Mesodermal cell (in vitro differentiated cells): Measurements from ENCODE around the gene OSBPL5.
"Not testable (repeated sequence)": the region's sequence is repeated elsewhere in the genome, so short reads cannot be mapped to it uniquely, and the experiment has no call there.

Experiments
- H3K27ac ChIP-seq: 2 replicates; pipeline ENCODE4 v1.7.0; 2013; ENCODE audit warnings: mild to moderate bottlenecking, low read depth, low read length, moderate library complexity; ENCODE audit not compliant: severe bottlenecking
- H3K36me3 ChIP-seq: 2 replicates; pipeline ENCODE4 v1.7.1; 2013; ENCODE audit warnings: mild to moderate bottlenecking, low read length, moderate library complexity; ENCODE audit not compliant: control insufficient read depth, insufficient read depth
- H3K4me1 ChIP-seq: one replicate; pipeline ENCODE4 v1.7.1; 2013; ENCODE audit warnings: mild to moderate bottlenecking, low read length; ENCODE audit not compliant: insufficient read depth, control insufficient read depth, poor library complexity, severe bottlenecking
- H3K4me3 ChIP-seq: 2 replicates; pipeline ENCODE4 v1.7.0; 2013; ENCODE audit warnings: low read length, control low read depth, mild to moderate bottlenecking; ENCODE audit not compliant: insufficient read depth, poor library complexity, severe bottlenecking; ENCODE audit errors: extremely low read depth
- H3K9me3 ChIP-seq: 2 replicates; pipeline ENCODE4 v1.7.1; 2013; ENCODE audit warnings: mild to moderate bottlenecking, low read length, moderate library complexity; ENCODE audit not compliant: control insufficient read depth
- WGBS, 2 experiments: methylation state at CpG; one replicate each; pipeline ENCODE4 v1.1.5; 2013; ENCODE audit warnings: missing lambda C conversion rate in 2 of 2; ENCODE audit not compliant: insufficient coverage in 2 of 2; 5-methylcytosine and 5-hydroxymethylcytosine counted together

Gene OSBPL5

DNA sequence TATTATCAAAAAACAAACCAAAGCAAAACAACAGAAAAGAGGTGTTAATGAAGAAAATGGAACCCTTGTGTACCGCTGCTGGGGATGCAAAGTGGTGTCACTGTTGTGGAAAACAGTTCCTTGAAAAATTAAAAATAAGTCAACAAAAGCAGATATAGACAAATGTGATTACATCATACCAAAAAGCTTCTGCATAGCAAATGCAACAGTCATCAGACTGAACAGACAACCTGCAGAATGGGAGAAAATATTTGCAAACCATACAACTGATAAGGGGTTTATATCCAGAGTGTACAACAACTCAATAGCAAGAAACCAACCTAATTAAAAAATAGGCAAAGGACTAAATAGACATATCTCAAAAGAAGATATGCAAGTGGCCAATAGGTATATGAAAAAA, 85.0 kb downstream of the OSBPL5 start:
- H3K9me3 ChIP-seq: no peaks in the 10 kb centered on the region
- H3K4me3 ChIP-seq: no peak overlapping the region
- no CpG with 5 or more reads among the region's 1 CpG for WGBS, 2 experiments
- no peak overlapping the region for H3K27ac ChIP-seq
- no peaks in the 10 kb centered on the region for H3K4me1 ChIP-seq
- no peaks in the 10 kb centered on the region for H3K36me3 ChIP-seq

DNA sequence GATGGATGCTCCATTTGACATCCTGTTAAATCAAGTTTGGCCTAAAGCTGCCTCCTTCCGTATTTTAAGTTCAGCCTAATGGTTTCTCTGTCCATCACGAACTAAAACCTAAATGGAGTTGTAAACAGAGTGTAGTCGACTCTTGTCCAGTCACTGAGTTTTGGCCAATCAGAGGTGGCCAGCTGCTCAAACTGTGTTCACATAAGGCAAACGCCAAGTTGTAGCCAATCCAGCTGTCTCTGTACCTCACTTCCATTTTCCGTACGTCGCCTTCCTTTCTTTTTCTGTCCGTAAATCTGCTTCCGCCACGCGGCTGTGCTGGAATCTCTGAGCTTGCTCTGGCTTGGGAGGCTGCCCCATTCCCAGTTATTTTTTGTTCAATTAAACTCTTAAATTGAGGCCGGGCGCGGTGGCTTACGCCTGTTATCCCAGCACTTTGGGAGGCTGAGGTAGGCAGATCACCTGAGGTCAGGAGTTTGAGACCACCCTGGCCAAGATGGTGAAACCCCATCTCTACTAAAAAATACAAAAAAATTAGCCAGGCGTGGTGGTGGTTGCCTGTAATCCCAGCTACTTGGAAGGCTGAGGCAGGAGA, 87.2 kb downstream of the OSBPL5 start:
- no peaks in the 10 kb centered on the region for H3K9me3 ChIP-seq
- no peak overlapping the region for H3K27ac ChIP-seq
- H3K4me3 ChIP-seq: no peak overlapping the region
- no peaks in the 10 kb centered on the region for H3K36me3 ChIP-seq
- no peaks in the 10 kb centered on the region for H3K4me1 ChIP-seq
- WGBS, 2 experiments: 84 to 88% methylated on average over 12 to 16 of the region's 16 CpGs

DNA sequence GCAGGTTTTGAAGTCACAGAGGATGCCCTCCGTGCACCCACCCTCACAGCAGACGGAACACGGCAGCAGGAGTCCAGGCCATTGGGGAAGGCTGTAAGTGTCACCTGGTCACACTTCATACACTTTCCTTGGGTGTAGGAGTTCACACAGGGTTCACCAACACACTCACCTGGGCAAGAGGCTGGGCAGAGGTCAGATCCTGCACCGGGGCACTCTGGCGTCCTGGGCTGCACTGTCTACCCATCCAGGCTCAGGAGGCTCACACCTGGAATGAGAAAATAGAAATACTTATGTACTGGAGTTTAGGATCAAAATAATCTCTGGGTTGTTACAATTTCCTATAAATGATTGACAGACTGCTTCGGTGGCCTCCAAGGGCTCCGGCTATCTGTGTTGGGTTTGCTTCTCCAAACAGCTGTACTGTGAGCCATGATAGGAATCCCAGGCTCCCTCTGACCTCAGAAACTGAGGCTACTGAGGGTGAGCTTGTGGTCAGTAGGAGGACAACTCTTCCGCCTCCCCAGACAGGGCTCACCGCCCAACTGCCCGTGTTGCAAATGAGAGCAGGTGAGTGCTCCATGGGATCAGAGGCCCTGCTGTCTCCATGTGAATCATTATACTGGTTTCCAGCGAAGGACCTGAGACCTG, 87.8 kb downstream of the OSBPL5 start:
- no peaks in the 10 kb centered on the region for H3K9me3 ChIP-seq
- no peak overlapping the region for H3K4me3 ChIP-seq
- H3K4me1 ChIP-seq: no peaks in the 10 kb centered on the region
- 81 to 89% methylated on average over 9 to 11 of the region's 11 CpGs for WGBS, 2 experiments
- no peak overlapping the region for H3K27ac ChIP-seq
- H3K36me3 ChIP-seq: no peaks in the 10 kb centered on the region

DNA sequence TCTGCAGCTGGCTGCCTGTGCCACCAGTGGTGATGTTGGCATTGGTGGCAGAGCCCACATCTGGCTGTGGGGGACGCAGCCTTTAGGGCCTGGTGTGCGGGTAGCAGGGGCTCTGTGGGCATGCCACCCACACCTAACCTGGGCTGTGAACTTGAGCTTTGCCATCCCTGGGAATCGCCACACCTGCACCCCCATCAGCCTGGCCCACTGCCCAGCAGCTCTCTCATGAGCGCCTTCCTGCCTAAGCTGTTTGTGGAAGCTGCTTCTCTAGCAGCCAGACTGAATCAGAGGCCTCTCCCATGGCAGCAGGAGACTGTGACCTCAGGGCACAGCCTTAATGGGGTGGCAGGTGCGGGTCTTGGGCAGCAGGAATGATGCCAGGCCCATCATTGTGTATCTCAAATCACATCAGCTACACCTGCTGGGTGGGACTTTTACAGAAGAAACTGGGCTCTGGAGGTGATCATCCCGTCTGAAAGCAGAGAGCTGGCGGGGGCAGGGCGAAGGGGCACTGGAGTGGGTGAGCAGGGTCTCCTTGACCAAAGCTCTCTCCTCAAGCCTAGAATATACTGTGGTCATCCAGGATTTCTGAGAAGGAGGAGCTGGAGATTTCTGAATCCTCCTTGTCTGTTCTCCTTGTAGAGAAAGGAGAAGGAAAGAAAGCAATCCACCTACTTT, 90.1 kb downstream of the OSBPL5 start:
- no peaks in the 10 kb centered on the region for H3K36me3 ChIP-seq
- 68 to 79% methylated on average over 4 to 7 of the region's 8 CpGs for WGBS, 2 experiments
- no peak overlapping the region for H3K27ac ChIP-seq
- H3K4me3 ChIP-seq: no peak overlapping the region
- no peaks in the 10 kb centered on the region for H3K9me3 ChIP-seq
- H3K4me1 ChIP-seq: no peaks in the 10 kb centered on the region

DNA sequence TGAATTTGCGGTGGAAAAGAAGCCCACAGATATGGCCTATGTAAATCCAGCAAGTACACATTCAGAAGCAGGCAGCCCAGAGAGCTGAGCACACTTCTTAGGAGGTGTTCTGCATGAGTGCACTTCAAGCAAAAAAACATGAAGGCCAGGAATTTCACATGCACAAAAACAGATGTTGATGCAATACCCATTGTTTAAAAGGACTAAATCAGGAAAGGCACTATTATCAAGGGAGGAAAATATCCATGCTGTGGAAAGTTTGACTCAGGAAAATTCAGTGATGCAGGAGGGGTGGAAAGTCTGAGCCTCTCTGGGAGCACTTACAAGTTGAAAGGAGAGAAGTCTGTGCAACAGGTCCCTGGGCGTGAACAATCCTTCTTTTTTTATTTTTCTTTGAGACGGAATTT, 92.1 kb downstream of the OSBPL5 start:
- 92 to 93% methylated on average over 3 of the region's 3 CpGs for WGBS, 2 experiments
- H3K4me3 ChIP-seq: no peak overlapping the region
- no peaks in the 10 kb centered on the region for H3K4me1 ChIP-seq
- no peaks in the 10 kb centered on the region for H3K36me3 ChIP-seq
- peak overlapping the region; percentile 57 for H3K27ac ChIP-seq
- no peaks in the 10 kb centered on the region for H3K9me3 ChIP-seq

DNA sequence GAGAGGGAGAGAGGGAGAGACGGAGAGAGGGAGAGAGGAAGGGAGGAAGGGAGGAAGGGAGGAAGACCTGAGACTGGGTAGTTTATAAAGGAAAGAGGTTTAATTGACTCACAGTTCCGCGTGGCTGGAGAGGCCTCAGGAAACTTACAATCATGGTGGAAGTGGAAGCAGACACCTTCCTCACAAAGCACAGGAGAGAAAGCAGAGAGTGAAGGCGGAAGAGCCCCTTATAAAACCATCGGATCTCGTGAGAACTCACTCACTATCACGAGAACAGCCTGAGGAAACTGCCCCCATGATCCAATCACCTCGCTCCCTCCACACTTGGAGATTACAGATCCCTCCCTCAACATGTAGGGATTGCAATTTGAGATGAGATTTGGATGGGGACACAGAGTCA, 95.7 kb downstream of the OSBPL5 start:
- peaks cover 10% of the 10 kb centered on the region for H3K9me3 ChIP-seq
- H3K4me1 ChIP-seq: no peaks in the 10 kb centered on the region
- 90% methylated on average over 4 of the region's 8 CpGs; no CpG with 5 or more reads in 1 of the 2 experiments for WGBS, 2 experiments
- H3K4me3 ChIP-seq: no peak overlapping the region
- no peaks in the 10 kb centered on the region for H3K36me3 ChIP-seq
- no peak overlapping the region for H3K27ac ChIP-seq

DNA sequence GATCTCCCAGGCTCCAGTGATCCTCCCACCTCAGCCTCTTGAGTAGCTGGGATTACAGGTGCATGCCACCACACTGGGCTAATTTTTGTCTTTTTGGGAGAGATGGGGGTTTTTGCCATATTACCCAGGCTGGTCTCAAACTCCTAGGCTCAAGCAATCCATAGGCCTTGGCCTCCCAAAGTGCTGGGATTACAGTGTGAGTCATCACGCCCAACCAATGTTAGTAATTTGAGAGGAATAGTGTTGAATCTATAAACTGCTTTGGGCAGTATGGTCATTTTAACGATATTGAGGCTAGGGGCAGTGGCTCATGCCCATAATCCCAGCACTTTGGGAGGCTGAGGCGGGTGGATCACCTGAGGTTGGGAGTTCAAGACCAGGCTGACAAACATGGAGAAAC, 98.8 kb downstream of the OSBPL5 start:
- not testable (repeated sequence) for H3K36me3 ChIP-seq, H3K4me1 ChIP-seq, H3K27ac ChIP-seq, H3K4me3 ChIP-seq
- peaks cover 10% of the 10 kb centered on the region for H3K9me3 ChIP-seq
- WGBS, 2 experiments: 90 to 100% methylated on average over 2 to 3 of the region's 3 CpGs

DNA sequence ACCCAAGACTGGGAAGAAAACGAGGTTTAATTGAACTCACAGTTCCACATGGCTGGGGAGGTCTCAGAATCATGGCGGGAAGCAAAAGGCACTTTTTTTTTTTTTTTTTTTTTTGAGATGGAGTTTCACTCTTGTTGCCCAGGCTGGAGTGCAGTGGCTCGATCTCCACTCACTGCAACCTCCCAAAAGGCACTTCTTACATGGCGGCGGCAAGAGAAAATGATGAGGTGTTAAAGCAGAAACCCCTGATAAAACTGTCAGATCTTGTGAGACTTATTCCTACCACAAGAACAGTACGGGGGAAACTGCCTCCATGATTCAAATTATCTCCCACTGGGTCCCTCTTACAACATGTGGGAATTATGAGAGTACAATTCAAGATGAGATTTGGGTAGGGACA, 100.4 kb downstream of the OSBPL5 start:
- H3K27ac ChIP-seq, H3K4me3 ChIP-seq, H3K4me1 ChIP-seq, H3K36me3 ChIP-seq: not testable (repeated sequence)
- WGBS, 2 experiments: 100% methylated on average over 4 of the region's 6 CpGs; no CpG with 5 or more reads in 1 of the 2 experiments
- peaks cover 10% of the 10 kb centered on the region for H3K9me3 ChIP-seq

DNA sequence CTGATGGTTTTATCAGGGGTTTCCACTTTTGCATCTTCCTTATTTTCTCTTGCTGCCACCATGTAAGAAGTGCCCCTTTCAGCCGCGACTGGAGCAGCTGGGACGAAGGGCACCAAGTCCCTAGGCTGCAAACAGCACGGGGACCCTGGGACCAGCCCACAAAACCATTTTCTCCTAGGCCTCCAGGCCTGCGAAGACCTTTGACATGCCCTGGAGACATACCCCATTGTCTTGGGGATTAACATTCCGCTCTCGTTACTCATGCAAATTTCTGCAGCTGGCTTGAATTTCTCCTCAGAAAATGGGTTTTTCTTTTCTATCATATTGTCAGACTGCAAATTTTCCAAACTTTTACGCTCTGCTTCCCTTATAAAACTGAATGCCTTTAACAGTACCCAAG, 101.2 kb downstream of the OSBPL5 start:
- not testable (repeated sequence) for H3K4me1 ChIP-seq, H3K36me3 ChIP-seq, H3K4me3 ChIP-seq
- 48 to 57% methylated on average over 6 to 8 of the region's 8 CpGs for WGBS, 2 experiments
- peaks cover 10% of the 10 kb centered on the region for H3K9me3 ChIP-seq
- H3K27ac ChIP-seq: peak overlapping the region; percentile 57

DNA sequence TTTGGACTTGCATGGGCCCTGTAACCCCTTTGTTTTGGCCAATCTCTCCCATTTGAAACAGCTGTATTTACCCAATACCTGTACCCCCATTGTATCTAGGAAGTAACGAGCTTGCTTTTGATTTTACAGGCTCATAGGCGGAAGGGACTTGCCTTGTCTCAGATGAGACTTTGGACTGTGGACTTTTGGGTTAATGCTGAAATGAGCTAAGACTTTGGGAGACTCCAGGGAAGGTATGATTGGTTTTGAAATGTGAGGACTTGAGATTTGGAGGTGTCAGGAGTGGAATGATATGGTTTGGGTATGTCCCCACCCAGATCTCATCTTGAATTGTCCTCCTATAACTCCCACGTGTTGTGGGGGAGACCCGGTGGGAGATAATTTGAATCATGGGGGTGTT, 101.7 kb downstream of the OSBPL5 start:
- H3K4me3 ChIP-seq, H3K27ac ChIP-seq, H3K4me1 ChIP-seq, H3K36me3 ChIP-seq: not testable (repeated sequence)
- WGBS, 2 experiments: 100% methylated on average over 1 to 2 of the region's 4 CpGs
- H3K9me3 ChIP-seq: peaks cover 10% of the 10 kb centered on the region

DNA sequence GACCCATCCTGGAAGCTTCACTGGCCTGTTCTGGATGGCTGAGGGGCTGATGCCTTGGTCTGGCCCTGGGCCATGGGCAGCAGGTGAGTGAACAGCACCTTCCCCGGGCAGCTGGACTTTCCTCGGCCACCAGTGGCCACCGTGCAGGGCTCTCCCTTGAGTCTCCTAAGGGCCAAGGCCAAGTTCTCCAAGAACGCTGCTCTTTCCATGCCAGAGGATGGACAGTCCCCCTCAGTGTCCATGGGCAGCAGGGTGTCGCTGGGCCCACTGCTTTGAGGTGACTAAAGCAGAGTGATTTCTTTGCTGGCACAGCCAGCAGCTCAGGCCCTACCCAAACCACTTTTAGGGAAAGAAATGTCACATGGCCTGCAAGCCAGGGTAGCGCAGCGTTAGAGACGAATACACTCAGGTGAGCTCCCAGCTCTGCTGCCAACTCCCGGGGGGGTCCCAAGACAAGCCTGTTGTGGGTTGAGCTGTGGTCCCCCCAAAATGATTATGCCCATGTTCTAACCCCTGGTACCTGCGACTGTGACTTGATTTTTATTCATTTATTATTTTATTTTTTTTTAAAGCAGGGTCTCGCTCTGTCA, 104.6 kb downstream of the OSBPL5 start:
- Histone ChIP-seq H3K36me3 (no peaks in the 10 kb centered on the region), H3K27ac (no peak overlapping the region), H3K9me3 (peaks cover 10% of the 10 kb centered on the region), H3K4me3 (no peak overlapping the region), H3K4me1 (peaks cover 14% of the 10 kb centered on the region)
- WGBS, 2 experiments: 95 to 97% methylated on average over 9 to 10 of the region's 11 CpGs
